DMS53 treated with DMSO at 0.1 percent for 48 hours (cell line): Measurements from ENCODE around the gene HM13.
"Not testable (repeated sequence)": the region's sequence is repeated elsewhere in the genome, so short reads cannot be mapped to it uniquely, and the experiment has no call there.

Experiments used
- DNase-seq: peaks from one replicate; lab custom pipeline; 2025; ENCODE audit not compliant: unreplicated experiment; lab: John Stamatoyannopoulos, UW

HM13 gene

DNA sequence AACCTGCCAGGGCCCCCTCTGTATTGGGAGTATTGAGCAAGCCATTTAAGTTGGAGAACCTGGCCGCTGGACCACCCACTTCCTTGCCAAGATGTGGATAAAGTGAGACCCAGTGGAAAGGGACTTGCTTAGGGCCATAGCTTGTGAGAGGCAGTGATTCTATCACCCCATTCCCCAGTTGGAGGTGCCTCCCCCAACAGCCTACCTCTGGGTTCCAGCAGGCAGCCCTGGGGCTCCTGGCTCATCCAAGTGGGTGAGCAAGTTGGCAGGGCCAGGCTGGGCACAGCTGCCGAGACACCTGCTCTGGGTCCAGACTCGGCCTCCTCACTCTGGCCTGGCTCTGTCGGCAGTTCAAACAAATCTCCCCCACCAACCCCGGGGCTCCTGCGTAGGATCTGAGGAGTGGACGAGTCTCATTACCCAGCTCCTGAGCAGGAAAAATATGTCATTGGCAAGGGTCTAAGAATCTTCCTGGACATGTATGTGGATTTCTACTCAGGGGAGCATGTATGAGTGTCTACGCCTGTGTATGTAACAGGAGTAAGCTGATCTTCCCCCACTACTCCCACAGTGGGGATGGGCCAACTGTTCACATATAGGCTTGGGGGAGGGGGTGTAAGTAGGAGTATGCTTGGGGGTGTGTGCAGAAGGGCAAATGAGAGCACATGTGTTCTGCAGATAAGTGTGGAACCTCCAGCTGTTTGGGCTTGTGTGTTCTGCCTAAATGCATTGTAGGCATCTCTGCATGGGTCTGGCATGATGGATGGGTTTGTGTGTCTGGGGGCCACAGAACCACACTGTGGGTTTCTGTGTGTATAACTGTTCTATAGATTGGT lies 92.8 kb downstream of the HM13 start:
- peak; percentile 79 for DNase-seq

- peak; percentile 23 for DNase-seq
Measured at GRCh38 chr20:31607640-31608250, 93.5 kb downstream of the HM13 start.

DNA sequence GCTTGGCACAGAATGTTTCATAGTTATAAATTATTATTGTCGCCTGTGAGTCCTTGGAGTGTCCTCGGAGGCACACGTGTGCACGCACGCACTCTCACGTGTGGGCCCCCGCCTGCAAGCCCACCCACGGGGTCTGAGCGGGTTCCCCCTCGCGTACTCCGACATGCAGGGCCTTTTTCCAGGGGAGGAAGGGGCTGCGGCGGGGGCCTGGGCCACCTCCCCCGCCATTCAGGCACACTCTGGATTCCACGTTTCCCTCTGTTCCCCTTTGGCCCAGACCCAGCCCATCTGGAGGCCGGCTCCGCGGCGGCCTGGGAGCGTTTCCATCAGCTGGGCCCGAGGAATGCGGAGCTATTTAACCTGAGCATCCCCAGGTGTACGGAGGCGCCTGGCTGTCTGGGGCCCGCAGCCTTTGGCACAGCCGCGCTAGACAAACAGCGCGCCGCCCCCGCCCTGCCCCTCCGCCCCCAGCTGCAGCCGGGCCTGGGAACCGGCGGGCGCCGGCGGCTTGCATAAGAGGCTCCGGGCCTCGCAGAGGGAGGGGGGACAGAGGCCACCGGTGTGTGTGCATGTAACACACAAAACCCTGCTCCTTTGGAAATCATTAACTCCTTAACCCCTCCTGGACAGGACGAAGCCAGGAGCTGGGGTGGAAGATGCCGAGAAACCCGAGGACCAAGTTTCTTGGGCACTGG lies 94.2 kb downstream of the HM13 start:
- DNase-seq, result peak; percentile 88

DNA sequence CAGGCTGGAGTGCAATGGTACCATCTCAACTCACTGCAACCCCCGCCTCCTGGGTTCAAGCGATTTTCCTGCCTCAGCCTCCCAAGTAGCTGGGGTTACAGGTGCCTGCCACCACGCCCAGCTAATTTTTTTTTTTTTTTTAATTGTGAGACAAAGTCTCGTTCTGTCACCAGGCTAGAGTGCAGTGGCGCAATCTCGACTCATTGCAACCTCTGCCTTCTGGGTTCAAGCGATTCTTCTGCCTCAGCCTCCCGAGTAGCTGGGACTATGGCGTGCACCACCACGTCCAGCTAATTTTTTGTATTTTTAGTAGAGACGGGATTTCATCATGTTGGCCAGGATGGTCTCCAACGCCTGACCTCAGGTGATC lies 98.0 kb downstream of the HM13 start:
- not testable (repeated sequence) for DNase-seq

GRCh38 chr20:31615416-31615815 lies 101.2 kb downstream of the HM13 start:
- no peak for DNase-seq

GRCh38 chr20:31617432-31618104 lies 103.3 kb downstream of the HM13 start:
- no peak for DNase-seq
